HEK293 (cell line): ENCODE measurements around the gene CACNA2D1.

ENCODE experiments used
- CTCF ChIP-seq: fragments of 450-650 bp; formaldehyde crosslinking; IDR thresholded peaks from 2 replicates; pipeline ENCODE4 v1.5.1; 2016; ENCODE audit warnings: missing biosample characterization, missing genetic modification characterization
- REST ChIP-seq: fragments of 450-650 bp; formaldehyde crosslinking; IDR thresholded peaks from 2 replicates; pipeline ENCODE4 v1.5.1; 2016; ENCODE audit warnings: missing biosample characterization, missing genetic modification characterization
- ZBTB21 ChIP-seq: fragments of 450-650 bp; formaldehyde crosslinking; IDR thresholded peaks from 2 replicates; pipeline ENCODE4 v1.5.1; 2017; ENCODE audit warnings: missing biosample characterization, missing genetic modification characterization
- ZEB2 ChIP-seq: fragments of 450-650 bp; formaldehyde crosslinking; IDR thresholded peaks from 2 replicates; pipeline ENCODE4 v1.5.1; 2016; ENCODE audit warnings: missing biosample characterization, missing genetic modification characterization
- ZNF112 ChIP-seq: fragments of 450-650 bp; formaldehyde crosslinking; IDR thresholded peaks from 2 replicates; pipeline ENCODE4 v1.5.0; 2017; ENCODE audit warnings: missing biosample characterization, missing genetic modification characterization
- ZNF16 ChIP-seq: fragments of 450-650 bp; formaldehyde crosslinking; IDR thresholded peaks from 2 replicates; pipeline ENCODE4 v1.5.1; 2016; ENCODE audit warnings: low read depth, missing biosample characterization, missing genetic modification characterization
- ZNF274 ChIP-seq, 2 experiments: fragments of 200-500 bp in 1 of 2; fragments of 450-650 bp in 1 of 2; sonication (Bioruptor generic) in 1 of 2; formaldehyde crosslinking in 1 of 2; IDR thresholded peaks; 2 replicates each; pipeline versions ENCODE4 v1.5.1 to v1.6.1; 2014 to 2016; ENCODE audit warnings: borderline replicate concordance in 1 of 2, inconsistent platforms in 1 of 2, low read length in 1 of 2, missing biosample characterization in 1 of 2, missing genetic modification characterization in 1 of 2
- ZNF423 ChIP-seq: fragments of 450-650 bp; formaldehyde crosslinking; IDR thresholded peaks from 2 replicates; pipeline ENCODE4 v1.5.1; 2016; ENCODE audit warnings: missing biosample characterization, missing genetic modification characterization
- ZNF549 ChIP-seq: fragments of 450-650 bp; IDR thresholded peaks from 2 replicates; pipeline ENCODE4 v1.5.1; 2018; ENCODE audit warnings: missing biosample characterization, missing genetic modification characterization, mild to moderate bottlenecking, inconsistent platforms, moderate library complexity
- ZNF626 ChIP-seq: fragments of 450-650 bp; sonication (Bioruptor Pico); formaldehyde crosslinking; IDR thresholded peaks from 2 replicates; pipeline ENCODE4 v1.5.1; 2018; ENCODE audit warnings: missing biosample characterization, missing genetic modification characterization, inconsistent platforms
- ZNF629 ChIP-seq: fragments of 450-650 bp; formaldehyde crosslinking; IDR thresholded peaks from 2 replicates; pipeline ENCODE4 v1.5.1; 2017; ENCODE audit warnings: missing biosample characterization, missing genetic modification characterization
- ZSCAN4 ChIP-seq: fragments of 450-650 bp; formaldehyde crosslinking; IDR thresholded peaks from 2 replicates; pipeline ENCODE4 v1.5.1; 2017; ENCODE audit warnings: missing biosample characterization, missing genetic modification characterization

GRCh38 chr7:82017334-82017943 is 426.1 kb downstream of the CACNA2D1 start:
- TF ChIP-seq ZNF112 (tag by site-specific recombination) (no peak), CTCF (tag by site-specific recombination) (no peak), ZBTB21 (tag by site-specific recombination) (no peak), ZNF629 (tag by site-specific recombination) (no peak), ZNF423 (tag by site-specific recombination) (no peak), ZNF626 (tag by site-specific recombination) (no peak), ZNF274 (IDR thresholded peaks at IDR 0.05; ENCODE audit: low read length) (no peak), ZNF274 (tag by site-specific recombination; IDR thresholded peaks at IDR 0.05; ENCODE audit: borderline replicate concordance) (no peak), REST (tag by site-specific recombination) (no peak), ZNF16 (no peak), ZNF549 (tag by site-specific recombination) (no peak), ZEB2 (tag by site-specific recombination) (no peak), ZSCAN4 (tag by site-specific recombination) (no peak)
